ENCODE results near the gene ZNF429.

DNA sequence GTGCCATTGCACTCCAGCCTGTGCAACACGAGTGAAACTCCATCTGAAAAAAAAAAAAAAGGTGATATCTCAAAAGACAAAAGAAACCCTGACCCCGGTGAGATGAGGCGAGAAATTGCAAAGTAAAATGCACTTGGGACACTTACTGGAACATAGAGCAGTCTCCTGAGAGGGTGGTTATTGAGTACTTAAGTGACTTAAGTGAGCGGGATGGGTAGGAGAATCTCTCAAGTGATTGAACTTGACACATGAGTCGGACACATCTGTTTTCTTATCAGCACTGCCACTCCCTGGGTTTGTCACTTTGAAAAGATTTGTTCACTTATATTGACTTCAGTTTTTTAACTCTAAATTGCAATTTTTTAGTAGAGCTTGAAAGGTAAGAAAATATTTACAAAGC lies 2.8 kb downstream of the ZNF429 start:
- TF ChIP-seq, protein P1, sequence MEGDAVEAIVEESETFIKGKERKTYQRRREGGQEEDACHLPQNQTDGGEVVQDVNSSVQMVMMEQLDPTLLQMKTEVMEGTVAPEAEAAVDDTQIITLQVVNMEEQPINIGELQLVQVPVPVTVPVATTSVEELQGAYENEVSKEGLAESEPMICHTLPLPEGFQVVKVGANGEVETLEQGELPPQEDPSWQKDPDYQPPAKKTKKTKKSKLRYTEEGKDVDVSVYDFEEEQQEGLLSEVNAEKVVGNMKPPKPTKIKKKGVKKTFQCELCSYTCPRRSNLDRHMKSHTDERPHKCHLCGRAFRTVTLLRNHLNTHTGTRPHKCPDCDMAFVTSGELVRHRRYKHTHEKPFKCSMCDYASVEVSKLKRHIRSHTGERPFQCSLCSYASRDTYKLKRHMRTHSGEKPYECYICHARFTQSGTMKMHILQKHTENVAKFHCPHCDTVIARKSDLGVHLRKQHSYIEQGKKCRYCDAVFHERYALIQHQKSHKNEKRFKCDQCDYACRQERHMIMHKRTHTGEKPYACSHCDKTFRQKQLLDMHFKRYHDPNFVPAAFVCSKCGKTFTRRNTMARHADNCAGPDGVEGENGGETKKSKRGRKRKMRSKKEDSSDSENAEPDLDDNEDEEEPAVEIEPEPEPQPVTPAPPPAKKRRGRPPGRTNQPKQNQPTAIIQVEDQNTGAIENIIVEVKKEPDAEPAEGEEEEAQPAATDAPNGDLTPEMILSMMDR (IDR thresholded peaks at IDR 0.05; ENCODE audit: low read depth, low read length): no peak
- no peak for TF ChIP-seq POLR2A (IDR thresholded peaks at IDR 0.05; ENCODE audit: extremely low read depth, insufficient read length)

All from NB4 (cell line).